Stomach (tissue), 4 donors: ENCODE results near the gene KIF21B.

ENCODE experiments used
- EP300 ChIP-seq: sonication (generic); formaldehyde crosslinking; IDR thresholded peaks from one replicate; pipeline ENCODE4 v1.6.1; 2017; ENCODE audit warnings: antibody characterized with exemption
- POLR2A ChIP-seq, 4 donors: fragments of 450-650 bp; IDR thresholded peaks; one replicate each; pipeline ENCODE4 v1.6.1; 2016; ENCODE audit warnings: antibody characterized with exemption in 4 of 4, control low read depth in 2 of 4, mild to moderate bottlenecking in 1 of 4, moderate library complexity in 1 of 4
- POLR2AphosphoS5 ChIP-seq, 3 donors: sonication (generic); formaldehyde crosslinking; IDR thresholded peaks; one replicate each; pipeline ENCODE4 v1.6.1; 2016; ENCODE audit warnings: antibody characterized with exemption in 3 of 3
- TF ChIP-seq, protein P1 (sequence below), 7 experiments: fragments of 450-650 bp in 4 of 7; fragments of 200-600 bp in 3 of 7; sonication (generic) in 3 of 7; IDR thresholded peaks; one replicate each; pipeline ENCODE4 v1.5.1; 2016 to 2019; ENCODE audit warnings: antibody characterized with exemption in 7 of 7, control low read depth in 2 of 7, mild to moderate bottlenecking in 1 of 7

DNA sequence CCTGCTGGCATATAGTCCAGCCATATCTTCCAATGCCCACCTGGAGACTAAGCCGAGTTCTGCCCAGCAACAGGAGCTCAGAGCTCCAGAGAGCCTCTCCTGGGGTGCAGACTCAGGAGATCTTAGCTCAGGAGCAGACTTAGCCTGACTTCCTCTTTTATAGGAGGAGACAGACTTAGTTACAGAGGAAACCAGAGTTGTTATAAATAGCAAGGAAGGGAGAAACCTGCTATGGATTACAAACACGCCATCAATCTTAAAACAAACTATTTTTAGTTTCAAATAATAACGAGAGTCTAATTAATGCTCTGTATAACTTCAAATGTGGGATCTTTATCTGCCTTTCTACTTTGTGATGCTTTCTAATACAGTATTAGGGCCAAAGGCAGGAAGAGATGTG is 3.3 kb upstream of the KIF21B start:
- TF ChIP-seq, protein P1, sequence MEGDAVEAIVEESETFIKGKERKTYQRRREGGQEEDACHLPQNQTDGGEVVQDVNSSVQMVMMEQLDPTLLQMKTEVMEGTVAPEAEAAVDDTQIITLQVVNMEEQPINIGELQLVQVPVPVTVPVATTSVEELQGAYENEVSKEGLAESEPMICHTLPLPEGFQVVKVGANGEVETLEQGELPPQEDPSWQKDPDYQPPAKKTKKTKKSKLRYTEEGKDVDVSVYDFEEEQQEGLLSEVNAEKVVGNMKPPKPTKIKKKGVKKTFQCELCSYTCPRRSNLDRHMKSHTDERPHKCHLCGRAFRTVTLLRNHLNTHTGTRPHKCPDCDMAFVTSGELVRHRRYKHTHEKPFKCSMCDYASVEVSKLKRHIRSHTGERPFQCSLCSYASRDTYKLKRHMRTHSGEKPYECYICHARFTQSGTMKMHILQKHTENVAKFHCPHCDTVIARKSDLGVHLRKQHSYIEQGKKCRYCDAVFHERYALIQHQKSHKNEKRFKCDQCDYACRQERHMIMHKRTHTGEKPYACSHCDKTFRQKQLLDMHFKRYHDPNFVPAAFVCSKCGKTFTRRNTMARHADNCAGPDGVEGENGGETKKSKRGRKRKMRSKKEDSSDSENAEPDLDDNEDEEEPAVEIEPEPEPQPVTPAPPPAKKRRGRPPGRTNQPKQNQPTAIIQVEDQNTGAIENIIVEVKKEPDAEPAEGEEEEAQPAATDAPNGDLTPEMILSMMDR (IDR thresholded peaks at IDR 0.05): no peak
- TF ChIP-seq POLR2A (IDR thresholded peaks at IDR 0.05): no peak
- TF ChIP-seq POLR2AphosphoS5 (IDR thresholded peaks at IDR 0.05): no peak
- no peak for TF ChIP-seq EP300
